Parietal lobe (tissue), 1 donor: Measurements from ENCODE around the gene ANGEL2. TPM values are rescaled to one million over a fixed set of nuclear protein-coding genes. Genes with fewer than 3 reads are reported as not detected.

Experiments used
- total RNA-seq: library from RNA; depleted of rRNA; stranded (reverse); fragments of >200 nt; gene quantifications from one replicate; pipeline ENCODE4 v1.2.3, GENCODE V29; 2014

The ANGEL2 gene, protein sequence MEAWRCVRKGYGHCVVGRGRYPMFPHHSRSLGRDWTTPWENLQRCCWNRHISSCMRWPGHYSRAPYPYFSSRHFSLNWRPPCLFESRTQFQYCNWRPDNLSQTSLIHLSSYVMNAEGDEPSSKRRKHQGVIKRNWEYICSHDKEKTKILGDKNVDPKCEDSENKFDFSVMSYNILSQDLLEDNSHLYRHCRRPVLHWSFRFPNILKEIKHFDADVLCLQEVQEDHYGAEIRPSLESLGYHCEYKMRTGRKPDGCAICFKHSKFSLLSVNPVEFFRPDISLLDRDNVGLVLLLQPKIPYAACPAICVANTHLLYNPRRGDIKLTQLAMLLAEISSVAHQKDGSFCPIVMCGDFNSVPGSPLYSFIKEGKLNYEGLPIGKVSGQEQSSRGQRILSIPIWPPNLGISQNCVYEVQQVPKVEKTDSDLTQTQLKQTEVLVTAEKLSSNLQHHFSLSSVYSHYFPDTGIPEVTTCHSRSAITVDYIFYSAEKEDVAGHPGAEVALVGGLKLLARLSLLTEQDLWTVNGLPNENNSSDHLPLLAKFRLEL
- total RNA-seq = 93.6 TPM

DNA sequence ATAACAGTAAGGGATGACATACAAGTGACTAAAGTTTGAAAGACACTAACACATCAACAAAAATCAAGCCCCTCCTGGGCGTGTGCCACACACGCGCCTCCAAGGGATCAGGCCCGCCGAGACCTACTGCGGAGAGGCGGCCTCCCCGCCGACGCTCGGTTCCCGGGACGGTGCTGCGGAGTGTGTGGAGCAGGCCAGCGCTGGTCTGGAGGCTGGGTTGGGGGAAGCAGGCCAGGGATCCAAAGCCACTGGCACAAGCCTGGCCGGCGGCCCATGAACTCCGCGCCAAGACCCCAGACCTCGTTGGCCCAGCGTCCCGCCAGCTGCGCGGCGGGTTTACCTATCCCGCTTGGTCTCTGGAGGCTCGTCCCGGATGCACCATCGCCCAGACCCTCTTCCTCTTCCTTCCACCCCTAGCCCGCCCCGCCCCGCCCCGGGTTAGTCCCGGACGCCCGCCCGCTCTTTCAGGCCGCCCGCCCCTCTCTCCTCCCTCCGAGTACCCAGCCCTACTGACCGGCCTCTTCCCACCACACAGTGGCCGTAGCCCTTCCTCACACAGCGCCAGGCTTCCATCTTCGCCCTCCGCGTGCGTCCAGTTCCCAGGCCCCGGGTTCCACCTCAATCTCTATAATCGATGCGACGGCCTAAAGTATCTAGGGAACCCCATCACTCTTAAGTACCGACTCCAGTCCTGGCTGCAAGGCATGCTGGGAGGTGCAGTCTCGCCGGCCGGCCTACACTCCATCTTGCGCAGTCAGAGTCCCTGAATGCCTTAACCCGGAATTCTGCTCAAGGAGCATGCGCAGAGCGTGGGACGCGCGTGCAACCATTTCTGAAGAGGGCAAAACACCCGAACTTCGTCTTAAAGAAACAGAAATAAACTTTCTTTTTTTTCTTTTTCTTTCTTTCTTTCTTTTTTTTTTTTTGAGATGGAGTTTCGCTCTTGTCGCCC is at the start of gene ANGEL2:
ANGEL2 (minus strand) TSS at position 769 of the 952 bp plus-strand sequence; CDS start at position 573, 196 bp downstream.

GRCh38 chr1:213051127-213051880 is 35.6 kb upstream of the ANGEL2 start, which contains the start of gene RPS6KC1:
TSS of gene RPS6KC1 (plus strand) at chr1:213051241. CDS start at chr1:213051405, 164 bp downstream.

GRCh38 chr1:212950243-212951125 is 65.2 kb downstream of the ANGEL2 start, which contains the start of gene VASH2:
TSS of gene VASH2 (plus strand) at chr1:212950541. CDS start at chr1:212951543, 1,002 bp downstream.

Other genes starting within 250 kb of the ANGEL2 start
- 86.1 TPM for gene NSL1, start 224.1 kb downstream of the ANGEL2 start, total RNA-seq
- 27.9 TPM for gene TATDN3, start 224.0 kb downstream of the ANGEL2 start, total RNA-seq
- not detected for gene SPATA45, start 168.2 kb downstream of the ANGEL2 start, total RNA-seq
- gene FLVCR1, start 157.6 kb downstream of the ANGEL2 start, total RNA-seq = 55.1 TPM
- 80.4 TPM for gene VASH2, start 65.3 kb downstream of the ANGEL2 start, total RNA-seq
- 98.9 TPM for gene RPS6KC1, start 35.4 kb upstream of the ANGEL2 start, total RNA-seq